GM21526 (cell line): ENCODE data around the gene SOHLH1.

Source experiments
- ATAC-seq: cut with Tn5 transposase; IDR thresholded peaks from one replicate; pipeline ENCODE4 v1.9.1; 2021; ENCODE audit warnings: moderate library complexity; ENCODE audit not compliant: unreplicated experiment, low FRiP score

SOHLH1 gene

DNA sequence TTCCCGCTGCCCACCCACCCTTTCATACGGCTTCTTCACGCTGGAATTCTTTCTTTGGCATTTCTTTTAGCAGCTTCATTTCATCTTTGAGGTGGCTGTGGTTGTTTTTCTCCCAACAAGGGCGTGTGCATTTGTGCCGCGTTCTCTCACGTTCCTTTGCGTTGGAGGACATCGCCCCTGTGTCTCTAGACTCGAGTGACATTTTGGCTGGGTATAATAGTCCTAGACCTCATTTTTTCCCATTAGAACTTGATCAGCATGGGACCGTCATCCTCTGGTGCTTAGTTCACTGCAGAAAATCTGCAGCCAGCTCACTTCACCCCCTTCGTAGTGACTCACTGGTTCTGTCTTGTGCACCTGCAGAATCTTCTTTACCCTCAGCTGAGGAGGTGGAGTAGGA lies 32.2 kb upstream of the SOHLH1 start:
- no peak for ATAC-seq

DNA sequence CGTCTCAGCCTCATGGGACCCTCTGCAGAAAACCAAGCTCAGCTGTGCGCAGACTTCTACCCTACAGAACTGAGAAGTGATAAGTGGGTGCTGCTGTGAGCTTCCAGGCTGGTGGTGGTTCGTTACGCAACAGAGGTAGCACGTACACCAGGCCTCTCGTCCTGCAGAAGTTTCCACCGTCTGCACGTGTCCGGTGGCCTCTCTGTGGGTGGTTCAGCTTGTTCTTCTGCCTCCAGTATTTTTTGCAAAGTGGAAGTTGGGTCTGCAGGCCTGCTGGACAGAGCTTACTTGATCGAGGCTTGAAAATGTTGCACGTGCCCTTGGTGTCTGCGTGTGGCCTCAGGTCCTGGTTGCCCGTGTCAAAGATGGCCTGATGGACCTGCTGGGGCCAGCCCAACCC lies 30.2 kb upstream of the SOHLH1 start:
- ATAC-seq: no peak

DNA sequence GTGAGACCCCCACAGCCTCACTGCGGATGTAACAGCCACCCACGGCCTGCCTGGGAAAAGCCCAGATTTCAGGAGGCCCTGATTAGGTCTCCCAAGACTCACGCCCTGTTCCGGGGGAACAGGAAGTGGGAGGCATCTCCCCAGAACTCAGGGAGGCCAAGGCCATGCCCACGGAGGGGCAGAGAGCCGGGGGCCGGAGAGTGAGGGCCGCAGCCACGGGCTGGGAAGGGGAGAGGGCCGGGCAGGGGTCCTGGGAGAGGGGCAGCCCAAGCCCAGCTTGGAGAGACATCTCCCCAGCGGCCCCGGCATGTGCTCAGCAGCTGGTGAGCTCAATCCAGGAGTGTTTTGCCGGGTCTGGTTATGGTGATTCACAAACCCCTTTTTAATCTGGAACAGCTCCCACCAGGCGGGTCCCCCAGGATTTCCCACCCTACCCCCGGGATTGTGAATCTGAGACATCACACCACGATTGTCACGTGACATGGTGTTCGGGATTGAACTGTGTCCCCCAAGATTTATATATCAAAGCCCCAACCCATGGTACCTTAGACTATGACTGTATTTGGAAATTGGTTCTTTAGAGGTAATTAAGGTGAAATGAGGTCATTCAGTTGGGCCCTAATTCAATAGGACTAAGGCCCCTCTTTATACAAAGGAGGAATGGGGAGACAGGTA lies 29.3 kb upstream of the SOHLH1 start:
- ATAC-seq: no peak

DNA sequence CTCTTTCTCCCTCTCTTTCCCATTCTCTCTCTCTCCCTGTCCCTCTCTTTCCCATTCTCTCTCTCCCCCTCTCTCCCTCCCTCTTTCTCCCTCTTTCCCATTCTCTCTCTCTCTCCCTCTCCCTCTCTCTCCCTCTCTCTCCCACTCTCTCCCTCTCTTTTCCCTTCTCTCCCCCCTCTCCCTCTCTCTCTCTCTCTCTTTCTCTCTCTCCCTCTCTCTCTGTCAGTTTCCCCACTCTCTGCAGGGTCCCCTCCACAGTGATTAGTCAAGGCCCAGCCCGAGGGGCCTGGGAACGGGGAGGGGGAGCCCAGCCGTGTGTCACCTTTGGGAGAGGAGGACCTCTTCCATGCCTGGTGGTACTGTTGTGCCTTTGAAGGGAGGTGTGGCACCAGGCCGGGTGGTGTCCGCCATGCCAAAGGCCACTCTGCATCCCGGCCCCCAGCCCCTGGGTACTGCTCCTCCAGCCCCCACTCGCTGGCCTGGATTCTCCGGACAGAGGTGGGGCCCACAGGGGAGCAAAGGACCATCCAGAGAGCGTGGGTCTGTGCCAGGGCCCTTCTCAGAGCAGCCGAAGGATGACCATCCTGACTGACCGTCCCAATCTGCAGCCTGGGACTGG lies 28.1 kb upstream of the SOHLH1 start:
- no peak for ATAC-seq

DNA sequence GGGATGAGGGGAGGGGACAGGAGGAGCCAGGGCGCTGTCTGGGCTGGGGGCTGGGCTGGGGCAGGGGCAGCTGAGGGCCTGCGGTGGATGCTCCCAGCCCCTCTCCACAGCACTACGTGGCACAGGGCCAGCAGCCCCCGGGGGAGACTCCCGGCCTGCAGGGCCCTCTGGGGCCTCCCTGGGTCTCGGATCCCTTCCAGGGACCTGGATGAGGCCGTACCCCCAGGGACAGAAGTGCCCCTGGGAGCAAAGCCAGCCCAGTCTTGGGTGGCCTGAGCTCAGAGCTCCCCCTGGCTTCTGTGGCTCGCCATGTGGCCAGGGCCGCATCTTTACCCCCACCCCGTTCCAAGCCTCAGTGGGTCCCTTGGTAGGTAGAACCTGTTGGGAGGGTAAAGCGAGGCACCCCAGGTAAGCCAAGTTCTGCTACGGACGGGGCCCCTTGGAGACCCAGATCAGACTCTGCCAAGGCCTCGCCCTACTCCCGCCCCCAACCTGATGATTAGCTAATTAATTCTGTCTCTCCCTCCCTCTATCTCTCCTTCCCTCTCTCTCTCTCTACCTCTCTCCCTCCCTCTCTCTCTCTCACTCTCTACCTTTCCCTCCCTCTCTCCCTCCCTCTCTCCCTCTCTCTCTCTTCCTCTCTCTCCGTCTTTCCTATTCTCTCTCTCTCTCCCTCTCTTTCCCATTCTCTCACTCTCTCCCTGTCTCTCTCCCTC lies 27.0 kb upstream of the SOHLH1 start:
- ATAC-seq: no peak

- no peak for ATAC-seq
These were observed 25.0 kb upstream of the SOHLH1 start for GRCh38 chr9:135724186-135724787.

GRCh38 chr9:135722365-135722764 lies 23.1 kb upstream of the SOHLH1 start:
- ATAC-seq: no peak

DNA sequence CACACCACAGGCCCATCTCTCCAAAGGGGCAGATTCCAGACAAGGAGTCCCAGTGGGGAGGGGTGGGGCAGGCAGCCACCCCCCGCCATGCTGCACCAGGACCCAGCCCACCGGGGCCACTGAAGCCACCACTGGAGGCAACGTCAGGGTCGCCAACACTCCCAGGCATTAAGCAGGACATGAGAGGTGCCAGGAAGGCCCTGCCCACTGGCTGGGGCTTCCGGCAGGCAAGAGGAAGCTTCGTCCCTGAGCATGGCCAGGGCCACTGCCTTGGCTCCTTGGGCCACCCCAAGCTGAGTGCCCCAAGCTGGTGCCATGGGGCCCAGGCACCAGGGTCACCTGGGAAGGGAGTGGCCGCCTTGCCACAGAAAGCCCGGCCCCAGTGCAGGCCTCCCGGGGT lies 20.2 kb upstream of the SOHLH1 start:
- ATAC-seq: no peak

GRCh38 chr9:135718616-135719015 lies 19.3 kb upstream of the SOHLH1 start:
- ATAC-seq: no peak

- ATAC-seq: no peak
These were observed 18.1 kb upstream of the SOHLH1 start for GRCh38 chr9:135717410-135717809.

- no peak for ATAC-seq
These were observed 16.8 kb upstream of the SOHLH1 start for GRCh38 chr9:135716045-135716444.

GRCh38 chr9:135715056-135715595 lies 15.8 kb upstream of the SOHLH1 start:
- no peak for ATAC-seq

DNA sequence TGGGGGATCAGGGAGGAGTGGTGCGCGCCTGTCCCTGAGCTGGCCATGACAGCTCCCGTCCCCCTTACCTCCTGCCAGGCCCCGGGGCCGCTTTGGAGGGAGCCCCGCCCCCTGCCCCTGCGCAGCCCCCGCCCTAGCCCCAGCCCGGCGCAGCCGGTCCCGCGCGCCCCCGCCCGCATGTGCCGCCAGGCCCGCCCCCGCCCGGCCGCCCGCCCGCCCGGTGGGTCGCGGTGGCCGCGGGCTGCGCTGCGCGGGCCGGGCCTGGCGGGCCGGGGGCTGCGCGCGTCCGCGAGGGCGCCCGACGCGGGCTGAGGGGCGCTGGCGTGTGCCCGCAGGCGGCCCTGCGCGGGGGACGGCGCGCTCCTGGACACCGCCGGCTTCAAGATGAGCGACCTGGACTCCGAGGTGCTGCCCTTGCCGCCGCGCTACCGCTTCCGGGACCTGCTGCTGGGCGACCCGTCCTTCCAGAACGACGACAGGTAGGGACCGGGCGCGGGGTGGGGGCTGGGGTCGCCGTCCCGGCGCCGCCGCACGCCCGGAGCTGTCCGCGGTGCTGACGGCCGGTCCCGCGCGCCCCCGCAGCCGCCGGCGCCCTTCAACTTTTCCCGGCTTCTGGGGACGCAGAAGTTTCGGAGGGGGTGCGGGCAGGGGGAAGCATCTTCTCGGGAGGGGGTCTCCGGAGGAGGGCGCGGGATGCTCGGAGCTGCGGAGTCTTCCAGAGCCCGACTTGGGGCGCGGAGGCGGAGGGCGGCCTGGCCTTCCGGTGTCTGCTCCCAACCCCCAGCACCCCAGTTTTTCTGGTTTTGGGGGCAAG lies 15.2 kb upstream of the SOHLH1 start:
- no peak for ATAC-seq

DNA sequence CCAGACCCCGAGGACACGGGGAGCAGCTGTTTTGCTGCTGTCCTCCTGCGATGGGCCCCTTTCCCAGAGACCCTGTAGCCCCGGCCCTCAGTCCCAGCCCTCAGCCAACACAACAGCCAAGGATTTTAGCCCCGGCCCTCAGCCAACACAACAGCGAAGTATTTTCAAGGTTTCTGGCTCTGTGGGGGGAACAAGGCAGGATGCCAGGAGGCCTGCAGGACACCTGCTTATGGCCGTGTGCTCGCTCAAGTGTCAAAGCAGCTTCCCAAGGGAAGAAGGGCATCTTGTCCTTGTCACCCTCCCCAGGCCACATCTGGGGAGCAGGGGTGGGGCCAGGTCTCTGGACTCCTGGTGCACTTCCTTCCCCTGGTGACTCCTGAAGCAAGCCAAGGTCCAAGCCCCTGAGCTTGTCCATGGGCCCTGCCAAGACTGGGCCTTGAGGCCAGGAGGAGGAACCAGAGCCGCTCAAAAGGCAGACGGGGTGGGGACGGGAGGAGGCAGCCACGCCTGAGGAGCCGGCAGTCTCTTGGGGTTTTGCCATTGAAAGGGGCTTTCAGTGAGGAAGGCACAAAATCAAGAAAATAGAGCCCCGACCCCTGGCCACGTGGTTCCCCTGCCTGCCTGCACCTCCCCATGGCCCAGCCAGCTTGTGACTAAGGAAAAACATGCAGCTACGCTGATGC lies 13.5 kb upstream of the SOHLH1 start:
- ATAC-seq: no peak

GRCh38 chr9:135711881-135712280 lies 12.6 kb upstream of the SOHLH1 start:
- no peak for ATAC-seq

DNA sequence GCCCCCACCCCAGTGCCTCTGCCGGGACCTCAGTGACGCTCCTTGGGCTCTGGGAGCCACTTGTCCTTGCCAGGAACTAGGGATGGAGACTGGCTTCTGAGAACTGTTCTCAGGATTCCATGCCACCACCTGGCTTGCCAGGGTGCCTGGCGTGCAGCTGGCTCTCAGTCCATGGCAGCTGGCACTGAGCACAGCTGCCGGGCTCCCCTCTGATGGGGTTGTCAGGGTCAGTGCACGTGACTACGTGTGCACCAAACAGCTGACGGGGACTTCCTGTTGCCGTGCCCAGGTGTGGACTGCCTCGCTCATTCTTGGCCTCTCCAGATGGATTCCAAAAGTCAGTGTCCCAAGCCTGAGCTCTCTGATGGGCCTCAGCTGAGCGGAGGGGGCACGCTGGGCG lies 12.1 kb upstream of the SOHLH1 start:
- ATAC-seq: no peak

DNA sequence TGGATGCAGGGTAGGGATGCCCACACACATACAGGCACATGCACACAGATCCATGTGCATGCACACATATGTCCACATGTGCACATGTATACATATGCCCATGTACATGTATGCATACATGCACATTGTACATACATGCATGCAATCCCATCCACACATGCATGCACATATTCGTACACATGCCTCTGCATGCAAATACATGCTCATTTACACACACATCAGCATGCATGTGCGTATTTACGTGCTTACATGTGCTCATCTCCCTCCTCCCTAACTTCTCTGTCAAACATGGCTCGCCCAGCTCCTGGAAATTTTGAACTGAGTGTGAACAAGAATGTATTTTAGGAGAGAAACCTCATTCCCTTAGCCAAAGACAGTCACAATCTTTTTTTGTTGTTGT lies 8.9 kb upstream of the SOHLH1 start:
- ATAC-seq: no peak

- ATAC-seq: no peak
These were observed 8.2 kb upstream of the SOHLH1 start for GRCh38 chr9:135707252-135708138.

- no peak for ATAC-seq
These were observed 7.0 kb upstream of the SOHLH1 start for GRCh38 chr9:135706288-135706687.
